HepG2 (cell line): ENCODE measurements around the gene NOS1AP. TPM values are rescaled to one million over a fixed set of nuclear protein-coding genes. Genes with fewer than 3 reads are reported as not detected.
A peak's percentile ranks its signal among the peaks of the same experiment; 100 is the strongest.

Experiments used
- BHLHE40 ChIP-seq: IDR thresholded peaks from 2 replicates; pipeline ENCODE4 v1.6.1; 2011; ENCODE audit warnings: low read length, improper control_type of control experiment
- FIP1L1 ChIP-seq: fragments of 200-400 bp; formaldehyde crosslinking; IDR thresholded peaks from 2 replicates; pipeline ENCODE4 v1.6.1; 2018; ENCODE audit warnings: low read depth, mild to moderate bottlenecking, low read length, moderate library complexity, borderline replicate concordance; ENCODE audit not compliant: insufficient read depth
- FOXA1 ChIP-seq, 2 experiments: fragments of 450-650 bp in 1 of 2; sonication (generic) in 1 of 2; formaldehyde crosslinking in 1 of 2; IDR thresholded peaks; 2 replicates each; pipeline versions ENCODE4 v1.4.0 to v1.6.1; 2016 to 2020; ENCODE audit warnings: missing genetic modification reagents in 1 of 2
- FOXA3 ChIP-seq: IDR thresholded peaks from 2 replicates; pipeline ENCODE4 v1.6.1; 2016; ENCODE audit warnings: missing genetic modification reagents, missing compliant biosample characterization
- FOXJ3 ChIP-seq: sonication (generic); formaldehyde crosslinking; IDR thresholded peaks from 2 replicates; pipeline ENCODE4 v1.4.0; 2020; ENCODE audit warnings: missing genetic modification reagents, mild to moderate bottlenecking, borderline replicate concordance
- ISX ChIP-seq: sonication (generic); formaldehyde crosslinking; conservative IDR thresholded peaks from 2 replicates; pipeline ENCODE4 v1.5.0; 2020; ENCODE audit warnings: missing genetic modification reagents
- KDM4B ChIP-seq: sonication (generic); formaldehyde crosslinking; IDR thresholded peaks from 2 replicates; pipeline ENCODE4 v1.4.0; 2020; ENCODE audit warnings: missing genetic modification reagents
- LCORL ChIP-seq, 2 experiments: fragments of 450-650 bp in 1 of 2; sonication (generic) in 1 of 2; formaldehyde crosslinking in 1 of 2; IDR thresholded peaks; 2 replicates each; pipeline versions ENCODE4 v1.5.0 to v1.6.1; 2017 to 2020; ENCODE audit warnings: antibody characterized with exemption in 1 of 2, missing genetic modification reagents in 1 of 2
- MBD4 ChIP-seq: IDR thresholded peaks from 2 replicates; pipeline ENCODE4 v1.6.1; 2012; ENCODE audit warnings: low read length, inconsistent platforms, borderline replicate concordance
- MIXL1 ChIP-seq: IDR thresholded peaks from 2 replicates; pipeline ENCODE4 v1.6.1; 2016
- NKX3-1 ChIP-seq: sonication (generic); formaldehyde crosslinking; IDR thresholded peaks from 2 replicates; pipeline ENCODE4 v1.5.0; 2020; ENCODE audit warnings: missing genetic modification reagents
- SIN3B ChIP-seq: fragments of 150-350 bp; IDR thresholded peaks from 2 replicates; pipeline ENCODE4 v1.6.1; 2014; ENCODE audit warnings: low read length
- TAF15 ChIP-seq: fragments of 200-400 bp; formaldehyde crosslinking; IDR thresholded peaks from one replicate; pipeline ENCODE4 v1.6.1; 2018; ENCODE audit warnings: mild to moderate bottlenecking, low read depth, low read length; ENCODE audit not compliant: poor library complexity, severe bottlenecking
- ZNF317 ChIP-seq: sonication (generic); formaldehyde crosslinking; IDR thresholded peaks from 2 replicates; pipeline ENCODE4 v1.5.0; 2020; ENCODE audit warnings: mild to moderate bottlenecking, missing genetic modification reagents
- ZNF331 ChIP-seq: sonication (generic); formaldehyde crosslinking; IDR thresholded peaks from 2 replicates; pipeline ENCODE4 v1.4.0; 2020; ENCODE audit warnings: missing genetic modification reagents
- ZNF333 ChIP-seq: sonication (generic); formaldehyde crosslinking; IDR thresholded peaks from 2 replicates; pipeline ENCODE4 v1.4.0; 2020; ENCODE audit warnings: mild to moderate bottlenecking, missing genetic modification reagents, borderline replicate concordance
- ZNF354B ChIP-seq: sonication (generic); formaldehyde crosslinking; IDR thresholded peaks from 2 replicates; pipeline ENCODE4 v1.8.0; 2022; ENCODE audit warnings: mild to moderate bottlenecking, missing genetic modification reagents
- ZNF546 ChIP-seq: sonication (generic); formaldehyde crosslinking; conservative IDR thresholded peaks from 2 replicates; pipeline ENCODE4 v1.8.1; 2023; ENCODE audit warnings: mild to moderate bottlenecking, missing genetic modification reagents
- ZNF558 ChIP-seq: sonication (generic); formaldehyde crosslinking; IDR thresholded peaks from 2 replicates; pipeline ENCODE4 v1.9.0; 2022; ENCODE audit warnings: mild to moderate bottlenecking, missing genetic modification reagents, borderline replicate concordance
- ZNF660 ChIP-seq: sonication (generic); formaldehyde crosslinking; IDR thresholded peaks from 2 replicates; pipeline ENCODE4 v1.5.1; 2020; ENCODE audit warnings: mild to moderate bottlenecking, low read depth, missing genetic modification reagents, borderline replicate concordance
- ZNF7 ChIP-seq: IDR thresholded peaks from 2 replicates; pipeline ENCODE4 v1.6.1; 2016; ENCODE audit warnings: missing biosample characterization, missing genetic modification reagents
- ZNF709 ChIP-seq: sonication (generic); formaldehyde crosslinking; IDR thresholded peaks from 2 replicates; pipeline ENCODE4 v1.5.0; 2020; ENCODE audit warnings: mild to moderate bottlenecking, missing genetic modification reagents
- polyA plus RNA-seq, 8 experiments: library from polyadenylated mRNA; depleted of rRNA in 3 of 8; stranded (reverse) in 7 of 8; unstranded in 1 of 8; fragments of >200 nt; fragmentation: Illumina TruSeq in 4 of 8; extraction: Trizol in 4 of 8; gene quantifications; 2 replicates each; pipeline versions ENCODE4 v1.2.1 to v1.2.3, GENCODE V29; 2011 to 2016; ENCODE audit warnings: low read depth in 4 of 8, missing spikeins in 1 of 8, mixed read lengths in 1 of 8; ENCODE audit not compliant: insufficient read depth in 1 of 8
- total RNA-seq, 5 experiments: library from RNA; depleted of rRNA; stranded (reverse); fragments of >200 nt; fragmentation: Illumina TruSeq; extraction: Trizol; gene quantifications; 2 replicates each; pipeline ENCODE4 v1.2.3, GENCODE V29; 2016; ENCODE audit warnings: low read depth in 1 of 5
- TF ChIP-seq, protein P1 (sequence below): IDR thresholded peaks from 2 replicates; pipeline ENCODE4 v1.6.1; 2016; ENCODE audit warnings: low read depth
- TF ChIP-seq, protein P2 (sequence below): sonication (generic); formaldehyde crosslinking; IDR thresholded peaks from 2 replicates; pipeline ENCODE4 v1.4.0; 2020; ENCODE audit warnings: missing genetic modification reagents
- TF ChIP-seq, protein P3 (sequence below): sonication (generic); formaldehyde crosslinking; IDR thresholded peaks from 2 replicates; pipeline ENCODE4 v1.4.0; 2020; ENCODE audit warnings: missing genetic modification reagents

NOS1AP gene
- total and polyA plus RNA-seq, 2 of the 13 experiments (the other 11 are each of a cell fraction or from before 2014, with no cell fraction given): 2.0 to 3.3 TPM

DNA sequence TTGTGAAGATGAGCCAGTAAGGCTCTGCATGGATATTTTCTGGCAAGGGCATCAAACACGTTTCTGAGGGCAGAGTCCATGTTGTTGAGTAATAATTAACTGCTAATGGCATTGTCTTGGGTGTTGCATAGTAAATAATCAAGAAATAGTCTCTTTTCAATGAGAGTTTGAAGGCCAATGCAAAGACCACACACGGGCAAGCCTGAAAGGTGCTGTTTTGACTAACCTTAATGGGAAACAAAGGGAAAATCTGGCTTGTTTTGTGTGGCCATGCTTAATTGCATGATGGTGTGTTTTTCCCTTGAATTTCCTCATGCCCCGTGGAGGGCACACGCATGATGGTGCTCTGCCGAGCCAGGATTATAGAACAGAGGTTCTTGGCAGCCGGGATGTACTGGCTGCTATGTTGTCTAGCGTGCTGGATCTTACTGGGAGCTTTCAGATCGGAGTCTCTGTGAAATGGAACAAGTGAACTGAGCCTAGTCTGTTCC, 127.6 kb downstream of the NOS1AP start (continued):
- TF ChIP-seq, protein P1, sequence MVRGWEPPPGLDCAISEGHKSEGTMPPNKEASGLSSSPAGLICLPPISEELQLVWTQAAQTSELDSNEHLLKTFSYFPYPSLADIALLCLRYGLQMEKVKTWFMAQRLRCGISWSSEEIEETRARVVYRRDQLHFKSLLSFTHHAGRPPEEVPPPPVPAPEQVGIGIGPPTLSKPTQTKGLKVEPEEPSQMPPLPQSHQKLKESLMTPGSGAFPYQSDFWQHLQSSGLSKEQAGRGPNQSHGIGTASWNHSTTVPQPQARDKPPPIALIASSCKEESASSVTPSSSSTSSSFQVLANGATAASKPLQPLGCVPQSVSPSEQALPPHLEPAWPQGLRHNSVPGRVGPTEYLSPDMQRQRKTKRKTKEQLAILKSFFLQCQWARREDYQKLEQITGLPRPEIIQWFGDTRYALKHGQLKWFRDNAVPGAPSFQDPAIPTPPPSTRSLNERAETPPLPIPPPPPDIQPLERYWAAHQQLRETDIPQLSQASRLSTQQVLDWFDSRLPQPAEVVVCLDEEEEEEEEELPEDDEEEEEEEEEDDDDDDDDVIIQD (CRISPR knock-in tag): no peak
- no peak for TF ChIP-seq SIN3B
- TF ChIP-seq FOXJ3 (CRISPR knock-in tag): no peak; the same call in 1 of the 2 replicates
- TF ChIP-seq FIP1L1: no peak
- TF ChIP-seq LCORL (IDR thresholded peaks at IDR 0.05): no peak
- no peak for TF ChIP-seq LCORL (CRISPR knock-in tag; IDR thresholded peaks at IDR 0.05)
- TF ChIP-seq ZNF660 (CRISPR knock-in tag): no peak
- no peak for TF ChIP-seq KDM4B (CRISPR knock-in tag)
- no peak for TF ChIP-seq ZNF546
- peak; percentile 68; the same call in 1 of the 2 replicates for TF ChIP-seq MIXL1
- TF ChIP-seq ZNF7 (CRISPR knock-in tag): no peak
- TF ChIP-seq, protein P2, sequence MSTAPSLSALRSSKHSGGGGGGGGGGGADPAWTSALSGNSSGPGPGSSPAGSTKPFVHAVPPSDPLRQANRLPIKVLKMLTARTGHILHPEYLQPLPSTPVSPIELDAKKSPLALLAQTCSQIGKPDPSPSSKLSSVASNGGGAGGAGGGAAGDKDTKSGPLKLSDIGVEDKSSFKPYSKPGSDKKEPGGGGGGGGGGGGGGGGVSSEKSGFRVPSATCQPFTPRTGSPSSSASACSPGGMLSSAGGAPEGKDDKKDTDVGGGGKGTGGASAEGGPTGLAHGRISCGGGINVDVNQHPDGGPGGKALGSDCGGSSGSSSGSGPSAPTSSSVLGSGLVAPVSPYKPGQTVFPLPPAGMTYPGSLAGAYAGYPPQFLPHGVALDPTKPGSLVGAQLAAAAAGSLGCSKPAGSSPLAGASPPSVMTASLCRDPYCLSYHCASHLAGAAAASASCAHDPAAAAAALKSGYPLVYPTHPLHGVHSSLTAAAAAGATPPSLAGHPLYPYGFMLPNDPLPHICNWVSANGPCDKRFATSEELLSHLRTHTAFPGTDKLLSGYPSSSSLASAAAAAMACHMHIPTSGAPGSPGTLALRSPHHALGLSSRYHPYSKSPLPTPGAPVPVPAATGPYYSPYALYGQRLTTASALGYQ (CRISPR knock-in tag): no peak
- TF ChIP-seq ZNF354B (CRISPR knock-in tag): no peak
- peak; percentile 99 for TF ChIP-seq ZNF331
- TF ChIP-seq FOXA3 (CRISPR knock-in tag): peak; percentile 66; the same call in 1 of the 2 replicates
- TF ChIP-seq TAF15: no peak
- TF ChIP-seq ZNF558 (CRISPR knock-in tag): no peak
- TF ChIP-seq MBD4: no peak
- no peak for TF ChIP-seq NKX3-1 (CRISPR knock-in tag)
- TF ChIP-seq BHLHE40: peak; percentile 85
- TF ChIP-seq ZNF317: no peak; the same call in 1 of the 2 replicates
- no peak for TF ChIP-seq ZNF333 (CRISPR knock-in tag)
- TF ChIP-seq ZNF709: no peak
- TF ChIP-seq, protein P3, sequence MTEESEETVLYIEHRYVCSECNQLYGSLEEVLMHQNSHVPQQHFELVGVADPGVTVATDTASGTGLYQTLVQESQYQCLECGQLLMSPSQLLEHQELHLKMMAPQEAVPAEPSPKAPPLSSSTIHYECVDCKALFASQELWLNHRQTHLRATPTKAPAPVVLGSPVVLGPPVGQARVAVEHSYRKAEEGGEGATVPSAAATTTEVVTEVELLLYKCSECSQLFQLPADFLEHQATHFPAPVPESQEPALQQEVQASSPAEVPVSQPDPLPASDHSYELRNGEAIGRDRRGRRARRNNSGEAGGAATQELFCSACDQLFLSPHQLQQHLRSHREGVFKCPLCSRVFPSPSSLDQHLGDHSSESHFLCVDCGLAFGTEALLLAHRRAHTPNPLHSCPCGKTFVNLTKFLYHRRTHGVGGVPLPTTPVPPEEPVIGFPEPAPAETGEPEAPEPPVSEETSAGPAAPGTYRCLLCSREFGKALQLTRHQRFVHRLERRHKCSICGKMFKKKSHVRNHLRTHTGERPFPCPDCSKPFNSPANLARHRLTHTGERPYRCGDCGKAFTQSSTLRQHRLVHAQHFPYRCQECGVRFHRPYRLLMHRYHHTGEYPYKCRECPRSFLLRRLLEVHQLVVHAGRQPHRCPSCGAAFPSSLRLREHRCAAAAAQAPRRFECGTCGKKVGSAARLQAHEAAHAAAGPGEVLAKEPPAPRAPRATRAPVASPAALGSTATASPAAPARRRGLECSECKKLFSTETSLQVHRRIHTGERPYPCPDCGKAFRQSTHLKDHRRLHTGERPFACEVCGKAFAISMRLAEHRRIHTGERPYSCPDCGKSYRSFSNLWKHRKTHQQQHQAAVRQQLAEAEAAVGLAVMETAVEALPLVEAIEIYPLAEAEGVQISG (CRISPR knock-in tag): no peak
- no peak for TF ChIP-seq ISX (CRISPR knock-in tag)
- TF ChIP-seq FOXA1 (IDR thresholded peaks at IDR 0.05): no peak
- TF ChIP-seq FOXA1 (CRISPR knock-in tag; IDR thresholded peaks at IDR 0.05): peak; percentile 18; the same call in 1 of the 2 replicates
